Heart right ventricle (tissue), 16 donors: Measurements from ENCODE around the gene RNF13. TPM values are rescaled to one million over a fixed set of nuclear protein-coding genes. Genes with fewer than 3 reads are reported as not detected.

ENCODE experiments used
- ATAC-seq, 8 donors: fragments of 200-7000 bp; cut with Tn5 transposase; one replicate each; pipeline ENCODE4 v1.9.1; 2020; ENCODE audit warnings: mild to moderate bottlenecking in 8 of 8, moderate library complexity in 8 of 8, moderate number of reproducible peaks in 1 of 8
- DNase-seq, 2 donors: peaks; one replicate each; pipeline ENCODE4 v3.0.0-alpha.2; 2020
- H3K27ac ChIP-seq, 10 donors: fragments of 200-600 bp; sonication (generic) in 2 of 10; one replicate each; pipeline versions ENCODE4 v1.5.0 to v1.8.0; 2020 to 2022; ENCODE audit warnings: mild to moderate bottlenecking in 3 of 10
- H3K27me3 ChIP-seq, 7 donors: fragments of 200-600 bp; one replicate each; pipeline ENCODE4 v1.8.0; 2021 to 2022; ENCODE audit warnings: mild to moderate bottlenecking in 2 of 7
- H3K36me3 ChIP-seq, 9 donors: fragments of 200-600 bp; sonication (generic) in 1 of 9; one replicate each; pipeline versions ENCODE4 v1.5.0 to v1.8.0; 2020 to 2022; ENCODE audit warnings: mild to moderate bottlenecking in 2 of 9
- H3K4me1 ChIP-seq, 9 donors: fragments of 200-600 bp; sonication (generic) in 1 of 9; one replicate each; pipeline versions ENCODE4 v1.5.0 to v1.8.0; 2020 to 2022; ENCODE audit warnings: mild to moderate bottlenecking in 4 of 9
- H3K4me3 ChIP-seq, 10 donors: fragments of 200-600 bp; sonication (generic) in 2 of 10; one replicate each; pipeline versions ENCODE4 v1.5.0 to v1.8.0; 2020 to 2022; ENCODE audit warnings: mild to moderate bottlenecking in 7 of 10, moderate library complexity in 2 of 10
- H3K9me3 ChIP-seq, 11 donors: fragments of 200-600 bp in 10 of 11; sonication (generic) in 2 of 11; one replicate each; pipeline versions ENCODE4 v1.5.0 to v1.8.0; 2013 to 2022; ENCODE audit warnings: mild to moderate bottlenecking in 2 of 11, control low read depth in 1 of 11, moderate library complexity in 1 of 11
- CTCF ChIP-seq, 9 donors: fragments of 200-600 bp; sonication (generic) in 2 of 9; IDR thresholded peaks; one replicate each; pipeline versions ENCODE4 v1.5.0 to v1.8.0; 2021 to 2022; ENCODE audit warnings: antibody characterized with exemption in 9 of 9, mild to moderate bottlenecking in 5 of 9, moderate library complexity in 1 of 9
- WGBS, 2 donors: extraction: QIAGEN DNeasy Blood & Tissue Kit; methylation state at CpG; one replicate each; pipeline ENCODE4 v1.1.7; 2013; ENCODE audit warnings: inconsistent platforms in 1 of 2; 5-methylcytosine and 5-hydroxymethylcytosine counted together
- intact Hi-C, 10 donors: fragments of 100-400 bp; cut with DNase I; formaldehyde crosslinking; loops; one replicate each; pipeline versions ENCODE4 v1.11.1 to v1.14.2; 2022
- polyA plus RNA-seq, 2 donors: library from polyadenylated mRNA; stranded (reverse); fragments of 200-250 nt; gene quantifications; one replicate each; pipeline ENCODE4 v1.2.3, GENCODE V29; 2013
- total RNA-seq, 10 donors: library from RNA; stranded (reverse); fragmentation: NEBNext Ultra II Directional in 3 of 10; extraction: Animal tissue kit (Norgen Biotek cat#: 25700) in 3 of 10; gene quantifications; one replicate each; pipeline versions ENCODE4 v1.2.1 to v1.2.4, GENCODE V29; 2021 to 2023
- donor health status: Arrhythmogenic right ventricular cardiomyopathy.
- donor health status: ischemic (EF 13 %, LVEDD 7.1; RV severe dilation, severe dysfunction).
- donor health status: healthy with polysubstance abuse.
- donor health status: DM: no; HTN: yes; CAD: no.
- donor health status: DM: no; HTN: no; CAD: no.
- donor health status: ischemic (EF 25% LVEDD 6.9; RV normal size, moderate dysfunction).
- donor health status: ischemic (EF 25% LVEDD 5.7; RV mildly dilated, moderate dysfunction).
- donor health status: healthy.
- donor health status: DM: yes; HTN: yes; CAD: no.
- donor health status: Ischemic cardiomyopathy.
- donor health status: ischemic (EF 35%, LVEDD 5.7; RV mildly dilated, moderate dysfunction).
- donor health status: nonischemic (EF 11% LVEDD 7.7; RV severe dilation, severe dysfunction).
- donor health status: DM: yes; HTN: yes; CAD: no.
- donor health status: PGD.
- donor health status: ischemic (EF 29% LVEDD 5.4; RV normal size, mild dysfunction).
- donor health status: nonischemic (EF 23%, LVEDD 6.1; RV moderate dilation, normal function).

Gene RNF13
- total and polyA plus RNA-seq, 12 donors, result 24.8 to 72.3 (median 52.4) TPM

- ATAC-seq (no peak), DNase-seq (no peak)
- Histone ChIP-seq H3K9me3 (no peaks in the 10 kb centered on the region), H3K4me1 (peaks cover 0 to 22% (median 9%) of the 10 kb centered on the region in 9 donors), H3K36me3 (peaks cover 0 to 45% (median 0%) of the 10 kb centered on the region in 9 donors), H3K27ac (no peak overlapping the region), H3K4me3 (no peak overlapping the region), H3K27me3 (no peaks in the 10 kb centered on the region)
- no peak for TF ChIP-seq CTCF (IDR thresholded peaks at IDR 0.05)
- intact Hi-C loops, result no loop called here
Observed at GRCh38 chr3:149901770-149902169, 88.8 kb downstream of the RNF13 start.

DNA sequence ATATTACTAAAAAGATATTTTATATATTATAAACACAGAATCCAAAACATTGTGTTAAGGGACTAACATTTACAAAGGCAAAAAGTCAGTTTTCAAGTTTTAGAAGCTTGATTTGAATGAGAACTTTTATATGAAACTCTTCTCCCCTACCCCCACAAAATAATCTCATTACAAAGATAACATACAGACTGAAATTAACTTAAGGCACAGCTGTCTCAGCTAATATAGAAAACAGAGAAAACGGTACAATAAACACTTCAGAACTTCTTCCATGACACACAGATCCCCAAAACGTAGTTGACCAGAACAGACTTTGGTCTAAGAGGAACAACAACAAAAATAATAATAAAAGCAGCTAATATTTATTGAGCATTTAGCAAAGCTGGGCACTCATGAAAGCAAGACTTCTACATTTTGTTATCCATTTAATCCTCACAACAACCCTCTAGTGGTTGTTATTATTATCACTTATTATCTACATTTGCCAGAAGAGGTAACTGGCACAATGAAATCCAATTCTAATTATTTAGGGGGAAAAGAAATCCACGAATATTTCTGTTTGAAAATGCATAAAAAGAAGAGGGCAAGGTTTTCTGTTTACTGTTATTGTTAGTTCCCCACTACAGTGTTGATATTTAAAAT lies 89.6 kb downstream of the RNF13 start:
- H3K4me3 ChIP-seq, result no peak overlapping the region
- H3K9me3 ChIP-seq, result no peaks in the 10 kb centered on the region
- peak in 5 of 9 donors; percentile 5 to 36 (median 17) for TF ChIP-seq CTCF (IDR thresholded peaks at IDR 0.05)
- ATAC-seq, result no peak
- peaks cover 0 to 36% (median 0%) of the 10 kb centered on the region in 9 donors for H3K36me3 ChIP-seq
- WGBS, 2 donors, result 70 to 74% methylated on average over 3 of the region's 3 CpGs
- DNase-seq, result no peak
- no peak overlapping the region for H3K27ac ChIP-seq
- intact Hi-C loops, result no loop called here
- no peaks in the 10 kb centered on the region for H3K27me3 ChIP-seq
- H3K4me1 ChIP-seq, result peaks cover 0 to 18% (median 9%) of the 10 kb centered on the region in 9 donors

GRCh38 chr3:149906036-149906435 lies 93.0 kb downstream of the RNF13 start:
- peaks cover 0 to 19% (median 0%) of the 10 kb centered on the region in 9 donors for H3K4me1 ChIP-seq
- no peak overlapping the region for H3K27ac ChIP-seq
- no peak for TF ChIP-seq CTCF (IDR thresholded peaks at IDR 0.05)
- intact Hi-C loops, result no loop called here
- H3K9me3 ChIP-seq, result no peaks in the 10 kb centered on the region
- H3K36me3 ChIP-seq, result peaks cover 0 to 31% (median 0%) of the 10 kb centered on the region in 9 donors
- no peak for DNase-seq
- ATAC-seq, result no peak
- H3K4me3 ChIP-seq, result no peak overlapping the region
- H3K27me3 ChIP-seq, result no peaks in the 10 kb centered on the region

DNA sequence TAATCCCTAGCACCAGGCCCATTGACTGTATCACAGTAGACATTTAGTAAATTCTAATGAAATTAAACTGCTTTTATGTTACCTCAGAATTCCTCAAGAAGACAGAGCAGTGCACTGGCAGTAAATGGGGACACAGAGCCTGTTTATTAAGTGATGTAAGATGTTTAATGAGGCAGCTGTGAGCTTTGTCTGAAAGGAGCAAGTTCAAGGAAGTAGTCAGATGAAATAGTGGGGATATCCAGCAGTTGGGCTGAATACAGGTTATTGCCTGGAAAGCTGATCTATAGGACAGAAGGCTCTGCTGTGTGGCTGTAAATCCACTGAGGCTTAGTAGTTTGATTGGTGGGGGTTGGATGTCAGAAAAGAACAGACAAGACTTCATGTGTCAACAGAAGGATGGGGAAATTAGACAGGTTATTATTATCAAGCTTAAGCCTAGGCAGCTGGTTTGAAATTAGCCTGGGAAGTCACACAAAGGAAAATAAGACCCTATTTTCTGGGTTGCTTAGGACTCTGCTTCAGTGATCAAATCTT lies 95.5 kb downstream of the RNF13 start:
- H3K9me3 ChIP-seq, result no peaks in the 10 kb centered on the region
- ATAC-seq (no peak), DNase-seq (no peak)
- no peak overlapping the region for H3K4me3 ChIP-seq
- H3K27ac ChIP-seq, result no peak overlapping the region
- intact Hi-C loops, result no loop called here
- TF ChIP-seq CTCF (IDR thresholded peaks at IDR 0.05), result no peak
- H3K27me3 ChIP-seq, result no peaks in the 10 kb centered on the region
- H3K4me1 ChIP-seq, result peaks cover 0 to 19% (median 0%) of the 10 kb centered on the region in 9 donors
- H3K36me3 ChIP-seq, result peaks cover 0 to 38% (median 0%) of the 10 kb centered on the region in 9 donors
